DOHH2 (cell line): ENCODE results near the gene PACRGL.

Experiments used
- EZH2phosphoT487 ChIP-seq: fragments of 200-600 bp; sonication (generic); IDR thresholded peaks from 2 replicates; pipeline ENCODE4 v1.6.1; 2017; ENCODE audit warnings: borderline replicate concordance, mild to moderate bottlenecking, antibody characterized with exemption, low read length, moderate library complexity, mixed read lengths
- TF ChIP-seq, protein P1 (sequence below): fragments of 200-600 bp; sonication (generic); IDR thresholded peaks from one replicate; pipeline ENCODE4 v1.5.1; 2014; ENCODE audit warnings: antibody characterized with exemption, mild to moderate bottlenecking, low read depth, low read length; ENCODE audit not compliant: poor library complexity, severe bottlenecking

DNA sequence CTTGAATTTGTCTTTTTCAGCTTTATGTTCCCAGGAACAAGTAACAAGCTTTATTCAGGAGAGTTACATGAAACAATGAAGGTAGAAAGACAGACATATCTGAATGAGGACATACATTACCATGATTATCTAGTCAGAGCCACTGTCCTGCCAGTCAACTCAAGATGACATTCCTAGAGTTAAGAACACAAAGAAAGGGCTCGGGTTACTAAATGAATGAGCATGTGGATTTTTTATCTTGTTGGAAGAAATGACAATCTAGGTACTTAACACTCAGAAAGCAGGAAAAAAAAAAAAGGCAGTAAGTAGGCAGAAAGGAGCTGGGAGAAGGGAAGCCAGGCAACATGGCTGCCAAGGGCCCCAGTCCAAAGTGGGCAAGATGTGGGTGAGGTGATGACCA lies 28.0 kb upstream of the PACRGL start:
- TF ChIP-seq, protein P1, sequence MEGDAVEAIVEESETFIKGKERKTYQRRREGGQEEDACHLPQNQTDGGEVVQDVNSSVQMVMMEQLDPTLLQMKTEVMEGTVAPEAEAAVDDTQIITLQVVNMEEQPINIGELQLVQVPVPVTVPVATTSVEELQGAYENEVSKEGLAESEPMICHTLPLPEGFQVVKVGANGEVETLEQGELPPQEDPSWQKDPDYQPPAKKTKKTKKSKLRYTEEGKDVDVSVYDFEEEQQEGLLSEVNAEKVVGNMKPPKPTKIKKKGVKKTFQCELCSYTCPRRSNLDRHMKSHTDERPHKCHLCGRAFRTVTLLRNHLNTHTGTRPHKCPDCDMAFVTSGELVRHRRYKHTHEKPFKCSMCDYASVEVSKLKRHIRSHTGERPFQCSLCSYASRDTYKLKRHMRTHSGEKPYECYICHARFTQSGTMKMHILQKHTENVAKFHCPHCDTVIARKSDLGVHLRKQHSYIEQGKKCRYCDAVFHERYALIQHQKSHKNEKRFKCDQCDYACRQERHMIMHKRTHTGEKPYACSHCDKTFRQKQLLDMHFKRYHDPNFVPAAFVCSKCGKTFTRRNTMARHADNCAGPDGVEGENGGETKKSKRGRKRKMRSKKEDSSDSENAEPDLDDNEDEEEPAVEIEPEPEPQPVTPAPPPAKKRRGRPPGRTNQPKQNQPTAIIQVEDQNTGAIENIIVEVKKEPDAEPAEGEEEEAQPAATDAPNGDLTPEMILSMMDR: no peak
- no peak for TF ChIP-seq EZH2phosphoT487
